ENCODE results near the gene CCDC39. TPM values are rescaled to one million over a fixed set of nuclear protein-coding genes. Genes with fewer than 3 reads are reported as not detected.

CCDC39 gene
- total and polyA plus RNA-seq, 11 donors: not detected

DNA sequence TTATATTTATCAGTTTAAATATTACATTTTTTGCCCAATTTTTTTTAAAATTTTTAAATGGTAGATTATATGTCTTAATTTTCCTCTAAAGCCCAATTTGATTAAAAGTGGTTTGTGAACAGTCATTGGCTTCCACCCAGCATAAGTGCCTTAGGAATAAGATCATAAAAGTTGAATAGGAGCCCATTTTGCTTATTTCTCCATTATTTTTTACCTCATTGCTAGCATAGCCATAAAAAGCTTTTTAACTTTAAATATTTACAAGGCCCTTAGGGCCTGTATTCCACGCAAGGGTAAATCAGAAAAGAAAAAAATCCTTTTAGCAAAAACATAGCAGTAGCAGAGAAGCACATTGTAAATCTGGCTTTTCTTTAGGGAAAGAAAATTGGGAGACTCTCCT is 68.3 kb downstream of the CCDC39 start:
- WGBS, 4 donors: 87 to 92% (median 91%) methylated on average over 1 of the region's 1 CpG
- H3K9me3 ChIP-seq: no peaks in the 10 kb centered on the region
- ATAC-seq (no peak), DNase-seq (no peak)
- no peak overlapping the region for H3K4me3 ChIP-seq
- intact Hi-C loops (cut with DNase I): no loop called here
- H3K27ac ChIP-seq: no peak overlapping the region
- peaks cover 4 to 83% (median 68%) of the 10 kb centered on the region in 9 donors for H3K36me3 ChIP-seq
- no peaks in the 10 kb centered on the region for H3K27me3 ChIP-seq
- no peaks in the 10 kb centered on the region for H3K4me1 ChIP-seq
- TF ChIP-seq, protein P1, sequence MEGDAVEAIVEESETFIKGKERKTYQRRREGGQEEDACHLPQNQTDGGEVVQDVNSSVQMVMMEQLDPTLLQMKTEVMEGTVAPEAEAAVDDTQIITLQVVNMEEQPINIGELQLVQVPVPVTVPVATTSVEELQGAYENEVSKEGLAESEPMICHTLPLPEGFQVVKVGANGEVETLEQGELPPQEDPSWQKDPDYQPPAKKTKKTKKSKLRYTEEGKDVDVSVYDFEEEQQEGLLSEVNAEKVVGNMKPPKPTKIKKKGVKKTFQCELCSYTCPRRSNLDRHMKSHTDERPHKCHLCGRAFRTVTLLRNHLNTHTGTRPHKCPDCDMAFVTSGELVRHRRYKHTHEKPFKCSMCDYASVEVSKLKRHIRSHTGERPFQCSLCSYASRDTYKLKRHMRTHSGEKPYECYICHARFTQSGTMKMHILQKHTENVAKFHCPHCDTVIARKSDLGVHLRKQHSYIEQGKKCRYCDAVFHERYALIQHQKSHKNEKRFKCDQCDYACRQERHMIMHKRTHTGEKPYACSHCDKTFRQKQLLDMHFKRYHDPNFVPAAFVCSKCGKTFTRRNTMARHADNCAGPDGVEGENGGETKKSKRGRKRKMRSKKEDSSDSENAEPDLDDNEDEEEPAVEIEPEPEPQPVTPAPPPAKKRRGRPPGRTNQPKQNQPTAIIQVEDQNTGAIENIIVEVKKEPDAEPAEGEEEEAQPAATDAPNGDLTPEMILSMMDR (IDR thresholded peaks at IDR 0.05): no peak
- TF ChIP-seq POLR2A (IDR thresholded peaks at IDR 0.05): no peak

DNA sequence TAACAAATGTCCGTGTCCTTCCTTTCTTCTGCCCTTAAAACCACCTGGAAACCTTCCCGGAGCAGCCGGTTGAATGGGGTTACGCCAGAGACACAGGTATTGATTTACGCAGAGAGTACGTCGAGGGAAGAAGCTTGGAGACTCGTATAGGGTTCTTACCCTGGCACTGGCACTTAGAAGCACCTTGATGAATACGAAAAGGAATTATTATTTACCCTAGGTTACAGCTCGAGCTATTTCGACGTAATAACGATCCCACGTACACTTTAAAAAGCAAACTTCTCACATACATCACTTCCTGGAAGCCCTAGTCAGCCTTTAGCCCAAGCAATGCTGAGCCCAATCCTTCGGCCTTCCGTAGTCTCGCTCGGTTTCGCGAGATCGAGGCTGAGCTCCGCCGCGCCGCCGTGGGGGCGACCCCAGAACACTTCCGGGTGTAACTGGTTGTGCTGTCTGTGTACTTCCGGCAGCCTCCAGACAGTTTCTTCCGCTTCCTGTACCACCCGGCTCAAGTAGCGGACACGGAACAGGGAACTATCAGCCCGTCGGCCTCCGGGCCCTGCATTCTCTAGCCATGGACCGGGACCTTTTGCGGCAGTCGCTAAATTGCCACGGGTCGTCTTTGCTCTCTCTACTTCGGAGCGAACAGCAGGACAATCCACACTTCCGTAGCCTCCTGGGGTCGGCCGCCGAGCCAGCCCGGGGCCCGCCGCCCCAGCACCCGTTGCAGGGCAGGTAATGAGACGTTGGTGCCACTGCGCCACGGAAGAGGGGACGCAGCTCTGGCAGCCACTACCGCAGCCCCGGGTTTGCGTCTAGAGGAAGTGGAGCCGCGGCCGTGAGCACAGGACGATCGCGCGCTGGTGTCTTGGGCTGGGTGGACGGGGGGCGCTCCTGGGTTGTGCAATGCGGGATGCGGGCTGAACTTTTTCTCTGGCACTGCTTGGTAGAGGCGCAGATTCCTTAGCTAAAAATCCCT is 77.3 kb downstream of the CCDC39 start, which contains the start of gene TTC14:
TSS of gene TTC14 (plus strand) at position 476 of the 979 bp plus-strand sequence. CDS start at position 575, 99 bp downstream.
- WGBS, 4 donors: 3 to 10% (median 5%) methylated on average over 30 to 70 of the region's 70 CpGs
- H3K27ac ChIP-seq: peak within 1 kb of the TSS in 11 of 12 donors; percentile 61 to 92 (median 73)

DNA sequence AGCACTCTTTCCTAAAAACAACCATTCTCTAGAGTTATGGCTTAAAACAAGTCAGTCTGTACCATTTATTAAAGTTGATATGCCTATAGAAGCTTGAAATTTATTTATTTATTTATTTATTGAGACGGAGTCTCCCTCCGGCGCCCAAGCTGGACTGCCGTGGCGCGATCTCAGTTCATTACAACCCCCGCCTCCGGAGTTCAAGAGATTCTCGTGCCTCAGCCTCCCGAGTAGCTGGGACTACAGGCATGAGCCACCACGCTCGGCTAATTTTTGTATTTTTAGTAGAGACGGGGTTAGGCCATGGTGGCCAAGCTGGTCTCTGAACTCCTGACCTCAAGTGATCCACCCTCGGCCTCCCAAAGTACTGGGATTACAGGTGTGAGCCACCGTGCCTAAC is 78.8 kb downstream of the CCDC39 start:
- TF ChIP-seq, protein P1 (IDR thresholded peaks at IDR 0.05): no peak
- no peak for TF ChIP-seq POLR2A (IDR thresholded peaks at IDR 0.05)
- Histone ChIP-seq H3K4me1 (peaks cover 0 to 22% (median 10%) of the 10 kb centered on the region in 12 donors), H3K27ac (no peak overlapping the region), H3K9me3 (no peaks in the 10 kb centered on the region), H3K4me3 (no peak overlapping the region), H3K27me3 (peaks cover 0 to 16% (median 0%) of the 10 kb centered on the region in 9 donors), H3K36me3 (peaks cover 0 to 25% (median 20%) of the 10 kb centered on the region in 9 donors)
- ATAC-seq (no peak), DNase-seq (no peak)
- intact Hi-C loops (cut with DNase I): loop anchor here in 4 of 10 donors (5.0 to 10.0 kb wide), 3 partner anchors 387 to 786 kb away; partner anchors contain the start of gene DNAJC19 (in 1 of the 4)
- 94 to 98% (median 96%) methylated on average over 15 of the region's 15 CpGs for WGBS, 4 donors

More for the DNA sequence above, 77.3 kb downstream of the CCDC39 start, which contains the start of gene TTC14:
- Histone ChIP-seq H3K27me3 (peaks cover 0 to 6% (median 0%) of the 10 kb centered on the region in 9 donors), H3K4me3 (peak within 1 kb of the TSS; percentile 86 to 97 (median 90)), H3K4me1 (peaks cover 0 to 22% (median 10%) of the 10 kb centered on the region in 12 donors), H3K36me3 (peaks cover 0 to 40% (median 35%) of the 10 kb centered on the region in 9 donors), H3K9me3 (no peaks in the 10 kb centered on the region)
- TF ChIP-seq POLR2A (IDR thresholded peaks at IDR 0.05): peak in 1 of 2 donors; percentile 61
- TF ChIP-seq, protein P1 (IDR thresholded peaks at IDR 0.05): no peak
- DNase-seq (peak; percentile 90 to 97 (median 94)), ATAC-seq (peak; percentile 99 to 100 (median 100))
- intact Hi-C loops (cut with DNase I): loop anchor here in 4 of 10 donors (5.0 to 10.0 kb wide), 3 partner anchors 385 to 787 kb away; partner anchors contain the start of gene DNAJC19 (in 1 of the 4)

DNA sequence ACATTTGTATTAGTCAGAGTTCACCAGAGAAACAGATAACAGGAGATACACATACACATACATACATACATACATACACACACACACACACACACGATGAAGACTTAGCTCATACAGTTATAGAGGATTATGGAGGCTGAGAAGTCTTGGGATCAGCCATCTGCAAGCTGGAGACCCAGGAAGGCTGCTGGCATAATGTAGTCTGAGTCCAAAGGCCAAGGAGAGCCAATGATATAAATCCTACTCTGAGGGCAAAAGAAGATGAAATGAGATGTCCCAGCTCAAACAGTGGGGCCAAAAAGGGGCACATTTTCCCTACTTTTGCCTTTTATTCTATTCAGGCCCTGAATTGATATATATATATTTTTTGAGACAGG is 83.7 kb downstream of the CCDC39 start:
- no peak for ATAC-seq
- Histone ChIP-seq H3K27ac (no peak overlapping the region), H3K4me1 (no peaks in the 10 kb centered on the region), H3K9me3 (no peaks in the 10 kb centered on the region), H3K36me3 (no peaks in the 10 kb centered on the region), H3K27me3 (peaks cover 0 to 25% (median 2%) of the 10 kb centered on the region in 9 donors), H3K4me3 (no peak overlapping the region)
- TF ChIP-seq POLR2A (IDR thresholded peaks at IDR 0.05): no peak
- TF ChIP-seq, protein P1 (IDR thresholded peaks at IDR 0.05): no peak
- 17 to 51% (median 41%) methylated on average over 1 of the region's 1 CpG for WGBS, 4 donors
- DNase-seq: no peak
- intact Hi-C loops (cut with DNase I): loop anchor here in 2 of 10 donors (10.0 kb wide), 2 partner anchors 661 to 671 kb away; no protein-coding TSS in a partner anchor

Data from heart left ventricle (tissue), 16 donors.